OCI-LY3 (cell line): Measurements from ENCODE around the gene ZPBP2.

Experiments used
- EZH2phosphoT487 ChIP-seq: fragments of 200-600 bp; shearing (Covaris generic); IDR thresholded peaks from 2 replicates; pipeline ENCODE4 v1.6.1; 2018; ENCODE audit warnings: antibody characterized with exemption, mixed run types, low read depth
- TF ChIP-seq, protein P1 (sequence below): fragments of 200-600, 300-600 bp; sonication (generic); IDR thresholded peaks from 2 replicates; pipeline ENCODE4 v1.5.1; 2014; ENCODE audit warnings: antibody characterized with exemption, low read length, low read depth

DNA sequence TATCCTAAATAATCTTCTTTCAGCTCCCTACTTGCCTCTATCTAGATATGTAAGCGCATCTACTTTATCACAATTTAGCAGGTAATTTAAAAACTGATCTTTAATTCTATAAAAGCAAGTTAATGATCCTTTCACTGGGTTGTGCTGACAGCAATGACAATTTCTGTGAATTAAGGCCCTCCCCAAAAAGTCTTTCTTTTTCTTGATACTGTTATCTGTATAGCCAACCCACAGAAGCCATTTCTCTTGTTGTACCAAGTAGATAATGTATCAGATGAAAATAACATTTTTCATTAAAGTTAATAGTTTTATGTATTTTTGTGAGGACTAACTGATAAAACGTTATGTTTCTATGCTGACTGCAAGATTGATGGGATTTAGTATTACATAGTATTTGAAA is 3.8 kb downstream of the ZPBP2 start:
- TF ChIP-seq, protein P1, sequence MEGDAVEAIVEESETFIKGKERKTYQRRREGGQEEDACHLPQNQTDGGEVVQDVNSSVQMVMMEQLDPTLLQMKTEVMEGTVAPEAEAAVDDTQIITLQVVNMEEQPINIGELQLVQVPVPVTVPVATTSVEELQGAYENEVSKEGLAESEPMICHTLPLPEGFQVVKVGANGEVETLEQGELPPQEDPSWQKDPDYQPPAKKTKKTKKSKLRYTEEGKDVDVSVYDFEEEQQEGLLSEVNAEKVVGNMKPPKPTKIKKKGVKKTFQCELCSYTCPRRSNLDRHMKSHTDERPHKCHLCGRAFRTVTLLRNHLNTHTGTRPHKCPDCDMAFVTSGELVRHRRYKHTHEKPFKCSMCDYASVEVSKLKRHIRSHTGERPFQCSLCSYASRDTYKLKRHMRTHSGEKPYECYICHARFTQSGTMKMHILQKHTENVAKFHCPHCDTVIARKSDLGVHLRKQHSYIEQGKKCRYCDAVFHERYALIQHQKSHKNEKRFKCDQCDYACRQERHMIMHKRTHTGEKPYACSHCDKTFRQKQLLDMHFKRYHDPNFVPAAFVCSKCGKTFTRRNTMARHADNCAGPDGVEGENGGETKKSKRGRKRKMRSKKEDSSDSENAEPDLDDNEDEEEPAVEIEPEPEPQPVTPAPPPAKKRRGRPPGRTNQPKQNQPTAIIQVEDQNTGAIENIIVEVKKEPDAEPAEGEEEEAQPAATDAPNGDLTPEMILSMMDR = no peak
- no peak for TF ChIP-seq EZH2phosphoT487
